ENCODE results near the gene COMMD7.
A peak's percentile ranks its signal among the peaks of the same experiment; 100 is the strongest.
"Not testable (repeated sequence)": the region's sequence is repeated elsewhere in the genome, so short reads cannot be mapped to it uniquely, and the experiment has no call there.

COMMD7 gene

DNA sequence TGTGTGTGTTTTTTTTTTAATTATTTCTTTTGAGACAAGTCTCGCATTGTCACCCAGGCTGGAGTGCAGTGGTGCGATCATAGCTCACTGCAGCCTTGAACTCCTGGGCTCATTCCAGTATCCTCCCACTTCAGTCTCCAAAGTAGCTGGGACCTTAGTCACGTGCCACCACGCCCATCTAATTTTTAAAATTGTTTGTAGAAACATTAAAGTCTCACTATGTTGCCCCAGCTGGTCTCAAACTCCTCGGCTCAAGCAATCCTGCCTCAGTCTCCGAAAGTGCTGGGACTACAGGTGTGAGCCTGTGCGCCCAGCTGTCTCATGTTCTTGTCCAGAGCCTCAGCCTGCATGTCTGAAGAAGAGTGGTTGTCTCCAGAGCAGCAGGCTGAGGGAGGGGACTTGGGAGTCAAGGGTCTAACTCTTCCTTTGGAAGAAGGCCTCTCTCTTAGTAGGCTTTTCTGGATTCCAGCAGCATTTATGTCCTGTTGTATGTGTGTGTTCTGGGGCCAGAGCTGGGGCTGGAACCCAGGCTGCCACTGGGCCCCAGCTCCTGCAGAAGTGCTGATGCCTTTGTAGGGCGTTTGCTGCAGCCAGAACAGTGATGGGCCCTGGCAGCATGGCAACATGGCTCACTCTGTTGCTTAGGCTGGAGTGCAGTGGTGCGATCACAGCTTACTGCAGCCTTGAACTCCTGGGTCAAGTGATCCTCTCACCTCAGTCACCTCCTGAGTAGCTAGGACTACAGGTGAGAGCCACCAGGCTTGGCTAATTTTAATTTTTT is 24.3 kb upstream of the COMMD7 start:
- no peak overlapping the region for H3K4me3 ChIP-seq (ENCODE audit: low read length)
- DNase-seq (ENCODE audit: low read depth, low spot score) = no peak

GRCh38 chr20:32765230-32765875 is 22.1 kb upstream of the COMMD7 start:
- not testable (repeated sequence) for H3K4me3 ChIP-seq (ENCODE audit: low read length); DNase-seq (ENCODE audit: low read depth, low spot score)

DNA sequence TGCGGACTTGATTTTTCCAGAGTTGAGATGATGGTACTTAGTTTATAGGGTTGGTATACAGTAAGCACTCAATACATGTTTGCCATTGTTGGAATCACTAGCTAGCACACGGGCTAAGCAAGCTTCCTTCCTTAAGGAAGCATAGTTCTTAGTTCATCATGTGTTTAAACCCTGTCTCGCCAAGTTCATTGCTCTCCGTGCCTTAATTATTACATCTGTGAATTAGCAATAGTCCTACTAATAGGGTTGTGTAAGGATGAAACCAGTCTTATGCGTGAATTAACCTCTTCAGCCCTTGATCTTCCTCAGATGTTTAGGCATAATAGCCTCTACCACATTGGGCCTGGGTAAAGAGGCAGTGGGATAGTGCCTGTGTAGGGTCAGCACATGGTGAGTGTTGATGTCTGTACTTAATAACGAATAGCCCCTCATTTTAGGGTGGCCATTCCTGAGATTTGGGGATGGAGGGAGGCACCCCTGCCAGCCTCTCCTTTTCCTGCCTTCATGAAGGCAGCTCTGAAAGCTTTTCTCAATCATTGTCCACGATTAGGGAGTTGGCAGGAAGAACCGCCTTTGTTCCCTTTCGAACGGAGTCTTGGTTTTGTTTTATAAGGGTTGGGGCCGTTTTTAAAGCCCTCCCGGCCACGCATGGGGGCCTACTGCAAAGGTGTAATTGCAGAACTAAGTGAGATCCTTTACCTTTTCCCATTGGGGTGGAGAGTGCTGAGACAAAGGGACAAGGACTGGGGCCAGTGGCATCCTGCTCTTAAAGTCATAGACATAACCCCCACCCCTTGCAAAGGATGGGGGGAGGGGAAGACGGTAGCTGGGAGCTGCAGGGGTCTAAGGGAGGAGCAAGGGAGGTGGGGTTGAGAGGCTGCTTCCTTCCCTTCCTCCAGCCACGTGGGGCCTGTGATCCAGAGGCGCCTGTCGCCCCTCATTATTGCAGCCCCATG is 21.0 kb upstream of the COMMD7 start:
- DNase-seq (ENCODE audit: low read depth, low spot score) = no peak
- no peak overlapping the region for H3K4me3 ChIP-seq (ENCODE audit: low read length)

DNA sequence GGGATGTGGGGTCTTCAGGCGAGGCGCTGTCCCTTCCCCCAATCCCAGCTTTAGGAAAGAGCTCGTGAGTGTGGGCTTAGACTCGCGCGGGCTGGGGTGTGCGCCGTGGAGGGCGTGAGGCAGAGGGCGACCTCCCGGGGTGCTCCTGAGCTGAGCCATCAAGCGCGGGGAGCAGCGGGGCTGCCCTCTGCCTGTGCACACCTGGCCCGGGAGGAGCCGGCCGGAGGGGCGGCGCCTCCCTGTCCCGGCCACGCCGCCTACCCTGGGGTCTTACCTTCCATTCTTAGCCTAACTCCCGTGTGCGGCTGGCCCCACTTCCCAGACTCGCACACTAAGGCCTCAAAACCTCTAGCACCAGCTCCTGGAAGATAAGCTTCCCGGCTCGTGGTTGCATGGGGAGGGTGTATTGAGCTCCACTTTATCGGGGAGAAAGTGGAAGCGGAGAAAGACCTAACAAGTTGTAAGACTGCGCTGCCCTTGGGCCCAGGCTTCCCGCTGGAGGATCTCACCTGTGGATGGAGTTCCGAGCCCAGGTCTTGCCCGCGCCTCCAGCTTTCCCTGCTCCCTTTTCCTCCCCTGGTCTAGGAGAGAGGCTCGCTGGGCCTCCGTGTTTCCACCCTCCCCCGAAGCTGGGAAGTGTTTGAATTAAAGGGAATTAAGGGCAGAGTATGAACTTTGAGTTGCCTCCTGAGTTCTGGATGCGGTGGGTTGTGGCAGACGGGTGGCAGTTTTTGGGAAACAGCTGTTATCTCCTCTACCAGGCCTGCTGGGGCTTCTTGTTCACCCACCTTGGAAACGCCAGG is 20.1 kb upstream of the COMMD7 start:
- peak overlapping the region; percentile 57 for H3K4me3 ChIP-seq (ENCODE audit: low read length)
- no peak for DNase-seq (ENCODE audit: low read depth, low spot score)

- peak overlapping the region; percentile 57 for H3K4me3 ChIP-seq (ENCODE audit: low read length)
- DNase-seq (ENCODE audit: low read depth, low spot score) = no peak
Measured at GRCh38 chr20:32762754-32763201, 19.5 kb upstream of the COMMD7 start.

DNA sequence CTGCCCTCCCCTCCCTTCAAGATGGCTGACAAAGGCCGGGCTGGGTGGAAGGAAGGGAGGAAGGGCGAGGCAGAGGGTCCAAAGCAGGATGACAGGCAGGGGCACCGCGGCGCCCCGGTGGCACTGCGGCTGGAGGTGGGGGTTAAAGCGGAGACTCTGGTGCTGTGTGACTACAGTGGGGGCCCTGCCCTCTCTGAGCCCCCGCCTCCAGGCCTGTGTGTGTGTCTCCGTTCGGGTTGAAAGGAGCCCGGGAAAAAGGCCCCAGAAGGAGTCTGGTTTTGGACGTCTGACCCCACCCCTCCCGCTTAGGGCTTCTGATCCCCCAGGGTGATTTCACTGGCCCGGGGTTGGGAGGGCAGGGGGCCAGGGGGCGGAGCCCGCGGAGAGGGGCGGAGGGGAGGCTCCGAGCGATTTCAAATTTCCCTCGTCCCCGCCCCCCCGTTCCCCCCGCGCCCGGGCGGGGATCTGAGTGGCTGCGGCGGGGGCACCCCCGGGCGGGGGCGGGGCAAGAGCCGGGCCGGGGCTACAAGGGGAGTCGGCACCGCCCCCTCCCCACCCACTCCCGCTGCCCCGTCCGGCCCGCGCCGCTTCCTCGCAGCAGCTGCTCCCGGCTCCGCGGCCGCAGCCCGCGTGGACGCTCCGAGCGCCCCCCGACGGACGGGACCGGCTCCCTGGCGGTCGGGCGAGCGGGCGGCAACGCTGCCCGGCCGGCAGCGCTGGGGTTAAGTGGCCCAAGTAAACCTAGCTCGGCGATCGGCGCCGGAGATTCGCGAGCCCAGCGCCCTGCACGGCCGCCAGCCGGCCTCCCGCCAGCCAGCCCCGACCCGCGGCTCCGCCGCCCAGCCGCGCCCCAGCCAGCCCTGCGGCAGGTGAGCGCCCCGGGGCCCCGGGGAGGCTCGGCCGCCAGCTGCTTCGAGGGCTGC is 18.8 kb upstream of the COMMD7 start, which contains the start of gene DNMT3B:
DNMT3B (plus strand) TSS at position 555 of the 923 bp plus-strand sequence. CDS start 17,939 bp downstream, outside the sequence.
- peak; percentile 45 for DNase-seq (ENCODE audit: low read depth, low spot score)
- H3K4me3 ChIP-seq (ENCODE audit: low read length) = peak within 1 kb of the TSS; percentile 57

- DNase-seq (ENCODE audit: low read depth, low spot score) = no peak
- H3K4me3 ChIP-seq (ENCODE audit: low read length) = peak overlapping the region; percentile 57
Measured at GRCh38 chr20:32761417-32761830, 18.2 kb upstream of the COMMD7 start.

GRCh38 chr20:32756156-32756555 is 12.9 kb upstream of the COMMD7 start:
- no peak overlapping the region for H3K4me3 ChIP-seq (ENCODE audit: low read length)
- no peak for DNase-seq (ENCODE audit: low read depth, low spot score)

GRCh38 chr20:32753731-32754130 is 10.5 kb upstream of the COMMD7 start:
- no peak for DNase-seq (ENCODE audit: low read depth, low spot score)
- H3K4me3 ChIP-seq (ENCODE audit: low read length) = no peak overlapping the region

- no peak overlapping the region for H3K4me3 ChIP-seq (ENCODE audit: low read length)
- no peak for DNase-seq (ENCODE audit: low read depth, low spot score)
Measured at GRCh38 chr20:32752458-32753250, 9.4 kb upstream of the COMMD7 start.

DNA sequence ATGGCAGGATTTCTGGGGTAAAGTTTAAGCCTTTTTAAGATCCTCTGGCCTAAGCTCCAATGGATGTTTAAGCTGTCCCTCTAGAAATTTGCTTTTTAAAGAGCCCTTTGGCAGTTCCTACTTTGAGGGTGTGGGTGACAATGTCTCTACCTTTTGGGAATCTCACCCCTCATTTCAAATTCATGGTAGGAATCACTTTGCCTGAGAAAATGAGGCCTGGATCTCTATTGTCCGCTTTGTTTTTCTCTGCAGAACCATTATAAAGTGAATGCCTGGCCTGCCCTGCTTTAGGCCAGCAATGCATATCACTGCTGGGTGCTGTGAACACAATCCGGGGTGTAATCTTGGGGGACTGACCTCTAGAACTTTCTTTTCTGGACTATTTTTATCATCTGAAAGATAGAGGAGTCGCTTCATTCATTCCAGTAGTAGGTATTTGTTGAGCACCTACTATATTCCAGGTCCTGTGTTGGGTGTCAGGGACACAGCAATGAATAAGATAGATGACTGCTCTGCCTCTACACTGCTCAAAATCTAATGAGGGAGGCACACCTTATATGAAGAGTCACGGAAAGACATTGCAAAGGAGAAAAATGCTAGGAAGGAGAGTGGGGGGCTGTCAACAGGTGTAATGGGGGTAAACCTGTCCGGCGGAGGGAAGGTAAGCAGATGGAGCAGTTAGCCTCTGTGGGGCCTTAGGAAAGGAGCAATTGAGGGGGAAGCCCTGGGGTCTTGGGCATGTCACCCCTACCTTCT is 8.6 kb upstream of the COMMD7 start:
- H3K4me3 ChIP-seq (ENCODE audit: low read length) = no peak overlapping the region
- DNase-seq (ENCODE audit: low read depth, low spot score) = no peak

DNA sequence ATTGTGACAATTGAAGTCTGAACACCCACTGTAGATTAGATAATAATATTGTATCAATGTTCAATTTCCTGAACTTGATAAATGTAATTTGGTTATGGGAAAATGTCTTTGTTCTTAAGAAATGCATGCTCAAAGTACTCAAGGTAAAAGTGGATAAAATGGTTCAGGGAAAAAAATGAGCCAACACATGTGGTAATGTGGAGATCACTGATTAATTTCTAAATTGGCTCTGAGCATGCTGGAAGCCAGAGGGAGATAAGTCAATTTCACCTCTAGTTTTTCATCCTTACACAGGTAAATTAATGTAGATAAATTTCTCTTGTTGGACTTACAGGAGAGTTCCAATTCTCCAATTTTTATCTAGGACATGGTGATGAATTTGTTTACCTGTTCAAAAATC is 8.0 kb upstream of the COMMD7 start:
- DNase-seq (ENCODE audit: low read depth, low spot score) = no peak
- no peak overlapping the region for H3K4me3 ChIP-seq (ENCODE audit: low read length)

- no peak for DNase-seq (ENCODE audit: low read depth, low spot score)
- H3K4me3 ChIP-seq (ENCODE audit: low read length) = no peak overlapping the region
Measured at GRCh38 chr20:32749914-32750637, 6.8 kb upstream of the COMMD7 start.

- peak; percentile 24 for DNase-seq (ENCODE audit: low read depth, low spot score)
- peak overlapping the region; percentile 65 for H3K4me3 ChIP-seq (ENCODE audit: low read length)
Measured at GRCh38 chr20:32742322-32743236, 688 bp downstream of the COMMD7 start.

DNA sequence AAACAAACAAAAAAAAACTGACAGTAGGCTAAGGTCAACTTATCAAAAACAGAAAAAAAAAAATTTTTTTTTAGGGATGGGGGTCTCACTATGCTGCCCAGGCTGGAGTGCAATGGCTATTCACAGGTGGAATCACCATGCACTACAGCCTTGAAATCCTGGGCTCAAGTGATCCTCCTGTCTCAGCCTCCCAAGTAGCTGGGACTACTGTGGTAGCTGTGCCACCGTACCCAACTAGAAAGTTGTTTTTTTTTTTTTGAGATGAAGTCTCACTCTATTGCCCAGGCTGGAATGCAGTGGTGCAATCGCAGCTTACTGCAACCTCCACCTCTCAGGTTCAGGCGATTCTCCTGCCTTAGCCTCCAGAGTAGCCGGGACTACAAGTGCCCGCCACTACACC is 2.1 kb downstream of the COMMD7 start:
- H3K4me3 ChIP-seq (ENCODE audit: low read length) = no peak overlapping the region
- DNase-seq (ENCODE audit: low read depth, low spot score) = no peak
